GM23248 (cell line): Measurements from ENCODE around the gene PPFIA2.

Experiments
- EZH2 ChIP-seq: fragments of 200-600 bp; sonication (generic); IDR thresholded peaks from 2 replicates; pipeline ENCODE4 v1.6.1; 2018; ENCODE audit warnings: antibody characterized with exemption, mild to moderate bottlenecking; ENCODE audit not compliant: insufficient read depth, poor library complexity, severe bottlenecking
- EZH2phosphoT487 ChIP-seq: fragments of 200-600 bp; sonication (generic); IDR thresholded peaks from 2 replicates; pipeline ENCODE4 v1.6.1; 2018; ENCODE audit warnings: antibody characterized with exemption, moderate library complexity, mild to moderate bottlenecking, low read depth; ENCODE audit not compliant: insufficient read depth

DNA sequence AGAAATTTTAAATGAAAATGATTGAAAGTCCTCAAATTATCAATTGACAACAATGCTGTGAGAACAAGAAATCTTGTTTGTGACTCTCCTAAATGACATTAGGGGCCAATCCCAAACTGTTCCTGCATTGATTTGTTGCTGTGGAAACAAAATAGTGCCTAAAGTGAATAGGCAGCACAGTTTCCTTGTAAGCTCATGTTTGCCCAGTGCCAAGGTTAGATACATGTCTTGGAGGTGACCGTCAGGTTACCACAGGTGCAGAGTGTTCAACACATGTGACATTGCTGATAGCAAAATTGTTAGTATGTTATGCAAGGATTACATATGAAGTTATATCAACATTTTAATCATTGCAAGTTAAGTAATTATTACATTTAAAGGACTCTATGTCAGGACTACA lies 388.7 kb downstream of the PPFIA2 start:
- no peak for TF ChIP-seq EZH2
- TF ChIP-seq EZH2phosphoT487: no peak
